AG08396 (cell line): ENCODE measurements around the gene VMAC.
A peak's percentile ranks its signal among the peaks of the same experiment; 100 is the strongest.

Source experiments
- DNase-seq: peaks from one replicate; pipeline ENCODE4 v3.0.0; 2012; ENCODE audit warnings: low spot score, mixed read lengths

The VMAC gene

DNA sequence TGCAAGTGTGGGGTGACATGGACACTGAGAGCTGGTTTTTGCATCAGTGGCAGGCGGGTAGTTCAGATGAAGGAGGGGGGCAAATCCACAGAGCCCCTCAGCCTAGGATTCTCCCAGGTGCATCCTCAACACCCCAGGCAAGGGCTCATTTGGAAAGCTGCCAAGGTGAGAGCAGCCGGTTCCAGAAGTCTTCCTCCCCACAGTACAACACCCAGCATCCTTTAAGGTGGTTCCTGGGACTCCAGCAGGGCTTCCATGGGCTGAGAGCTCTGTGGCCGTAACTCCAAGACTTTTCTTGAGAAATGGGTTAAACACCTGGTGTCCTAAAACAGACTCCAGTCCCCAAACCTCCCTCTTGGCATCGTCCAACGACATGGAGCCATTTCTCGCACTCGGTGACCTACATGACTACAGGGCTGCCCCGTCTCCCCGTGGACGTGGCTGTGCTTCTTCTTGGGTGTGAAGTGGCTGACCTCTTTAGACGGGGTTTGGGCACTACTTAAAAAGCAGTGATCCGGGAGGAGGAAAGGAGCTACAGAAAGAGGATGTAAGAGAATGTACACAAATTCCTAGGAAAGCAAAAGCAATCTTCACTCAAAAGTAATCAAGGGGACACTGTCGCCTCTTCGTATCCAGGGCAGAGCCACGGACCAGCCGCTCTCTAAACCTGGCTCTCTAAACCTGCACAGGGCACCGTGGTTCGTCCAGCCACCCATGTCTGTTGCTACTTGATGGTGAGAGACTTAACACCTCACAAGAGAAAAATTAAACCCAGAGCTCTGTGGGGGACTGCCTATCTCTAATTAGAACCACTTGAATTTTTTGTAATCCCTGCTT lies 47.7 kb downstream of the VMAC start:
- DNase-seq: no peak

DNA sequence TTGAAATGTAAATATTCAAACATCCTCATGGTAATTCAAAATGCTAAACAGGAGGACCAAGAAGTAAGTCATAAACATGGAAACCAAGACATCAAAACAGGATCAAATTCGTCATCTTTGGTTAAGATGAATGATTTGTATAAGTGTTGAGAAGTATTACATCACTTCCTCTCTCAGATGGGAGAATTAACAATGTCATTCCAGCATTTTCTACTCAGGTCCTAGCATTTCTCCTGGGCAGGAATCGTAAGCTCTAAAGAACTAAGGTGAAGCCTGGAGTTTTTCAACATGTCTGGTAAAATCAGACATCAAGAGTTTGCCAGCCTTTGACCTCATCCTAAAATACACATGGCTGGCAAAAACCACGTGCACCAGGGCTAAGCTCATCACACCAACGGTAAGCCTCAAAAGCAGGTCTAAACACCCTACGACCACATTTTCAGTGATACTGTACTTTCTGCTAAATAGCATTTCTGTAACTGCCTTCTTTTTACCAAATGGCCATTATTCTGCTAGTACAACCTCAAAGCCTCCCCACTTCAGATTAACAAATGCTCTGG lies 48.4 kb downstream of the VMAC start:
- DNase-seq: no peak

DNA sequence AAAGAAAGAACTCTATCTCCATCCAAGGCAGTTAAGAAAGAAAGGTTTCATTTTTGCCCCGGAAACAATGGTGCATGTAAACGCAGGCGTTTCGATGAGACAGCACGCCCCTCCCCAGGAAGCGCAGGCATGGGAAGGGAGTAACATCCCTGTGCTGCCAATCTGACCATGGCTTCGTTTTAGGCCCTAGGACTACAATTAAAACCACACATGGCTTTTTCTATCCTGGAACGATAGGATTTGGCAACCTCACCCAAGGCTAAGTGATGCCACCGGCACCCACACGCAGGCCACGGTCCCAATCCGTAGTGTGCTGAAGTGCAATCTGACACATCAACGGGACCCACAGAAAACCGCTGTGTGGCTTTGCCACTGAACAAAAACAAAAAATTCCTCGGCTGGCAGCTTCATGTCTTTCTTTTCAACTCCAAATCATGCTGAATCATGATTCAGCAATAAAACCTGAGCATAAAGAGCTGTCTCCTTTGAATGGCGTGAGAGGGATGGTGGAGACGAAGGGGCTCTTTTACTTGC lies 49.1 kb downstream of the VMAC start:
- DNase-seq: no peak

DNA sequence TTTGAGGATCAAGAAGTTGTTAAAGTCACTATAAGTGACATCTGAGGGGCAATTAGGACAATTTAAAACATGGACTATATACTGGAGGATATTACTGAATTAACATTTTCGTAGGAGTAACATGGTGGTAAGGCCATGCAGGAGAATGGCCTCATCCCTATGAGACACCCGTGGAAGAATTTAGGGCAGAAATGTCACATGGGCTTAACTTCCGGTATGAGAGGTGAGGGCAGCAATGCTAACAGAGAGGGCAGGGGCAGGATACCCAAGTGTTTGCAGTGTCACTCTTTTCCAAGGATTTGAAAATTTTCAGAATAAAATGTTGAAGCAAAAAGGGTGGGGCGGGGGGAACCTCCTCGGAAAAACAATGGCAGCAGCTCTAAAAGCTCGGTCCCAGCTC lies 49.6 kb downstream of the VMAC start:
- peak; percentile 62 for DNase-seq

DNA sequence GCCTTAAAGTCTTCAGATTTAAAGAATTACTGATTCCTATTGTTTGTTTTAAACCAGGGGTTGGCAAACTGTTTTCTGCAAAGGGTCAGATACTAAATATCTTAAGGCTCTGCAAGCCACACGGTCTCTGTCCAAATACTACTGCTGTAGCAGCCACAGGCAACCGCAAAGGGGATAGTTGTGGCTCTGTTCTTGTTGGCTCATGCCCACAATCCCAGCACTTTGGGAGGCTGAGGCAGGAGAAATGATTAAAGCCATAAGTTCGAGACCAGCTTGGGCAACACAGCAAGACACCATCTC lies 50.9 kb downstream of the VMAC start:
- peak; percentile 49 for DNase-seq

DNA sequence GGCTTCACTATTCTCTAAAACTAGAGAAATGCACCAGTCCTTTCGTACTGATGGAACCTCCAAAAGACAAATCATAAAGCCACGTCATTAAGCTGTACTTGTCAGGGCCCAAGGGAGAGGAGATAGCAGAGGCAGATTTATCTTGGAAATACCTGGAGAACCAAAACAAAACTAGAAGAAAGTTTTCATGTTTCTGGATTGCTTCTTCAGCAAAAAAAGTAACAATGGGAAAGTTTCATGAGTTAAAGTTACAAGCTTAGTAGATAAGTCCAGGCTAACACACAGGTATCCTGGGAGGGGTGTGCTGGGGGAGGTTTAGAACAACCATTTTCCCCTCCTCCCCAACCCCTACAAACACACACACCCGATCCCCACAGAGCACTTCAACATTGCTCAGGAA lies 51.7 kb downstream of the VMAC start:
- no peak for DNase-seq

DNA sequence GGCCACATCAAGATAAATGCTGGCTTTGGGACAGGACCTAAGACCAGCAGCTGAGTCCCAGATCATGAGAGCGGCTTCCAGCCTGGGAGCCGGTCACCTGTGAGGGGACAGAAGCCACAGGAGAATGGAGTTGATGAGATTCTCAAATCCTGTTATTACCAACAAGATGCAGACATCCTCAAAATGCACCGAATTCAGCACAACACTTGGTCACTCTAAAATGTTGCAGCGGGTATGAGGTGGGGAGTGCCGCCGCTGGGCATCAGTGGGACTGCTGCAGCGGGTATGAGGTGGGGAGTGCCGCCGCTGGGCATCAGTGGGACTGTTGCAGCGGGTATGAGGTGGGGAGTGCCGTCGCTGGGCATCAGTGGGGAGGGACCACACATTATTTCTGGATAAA lies 52.1 kb downstream of the VMAC start:
- DNase-seq: no peak

DNA sequence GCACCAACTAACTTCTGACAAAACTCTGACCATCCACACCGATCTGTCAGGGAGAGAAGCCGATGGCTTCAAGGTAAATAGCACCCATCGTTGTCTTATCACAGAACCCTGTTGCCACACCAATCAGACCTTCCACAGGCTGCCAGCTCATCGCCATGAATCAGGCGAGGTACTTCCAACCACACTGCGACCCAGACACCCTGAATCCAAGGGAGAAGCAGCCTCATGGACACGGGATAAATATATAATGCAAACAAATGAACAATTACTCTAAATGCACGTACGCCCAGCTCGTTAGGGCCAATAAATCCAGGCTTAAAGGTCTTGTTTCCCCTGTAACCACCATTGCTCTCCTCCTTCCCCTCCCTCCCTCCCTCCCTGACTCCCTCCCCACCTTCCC lies 52.5 kb downstream of the VMAC start:
- DNase-seq: no peak

DNA sequence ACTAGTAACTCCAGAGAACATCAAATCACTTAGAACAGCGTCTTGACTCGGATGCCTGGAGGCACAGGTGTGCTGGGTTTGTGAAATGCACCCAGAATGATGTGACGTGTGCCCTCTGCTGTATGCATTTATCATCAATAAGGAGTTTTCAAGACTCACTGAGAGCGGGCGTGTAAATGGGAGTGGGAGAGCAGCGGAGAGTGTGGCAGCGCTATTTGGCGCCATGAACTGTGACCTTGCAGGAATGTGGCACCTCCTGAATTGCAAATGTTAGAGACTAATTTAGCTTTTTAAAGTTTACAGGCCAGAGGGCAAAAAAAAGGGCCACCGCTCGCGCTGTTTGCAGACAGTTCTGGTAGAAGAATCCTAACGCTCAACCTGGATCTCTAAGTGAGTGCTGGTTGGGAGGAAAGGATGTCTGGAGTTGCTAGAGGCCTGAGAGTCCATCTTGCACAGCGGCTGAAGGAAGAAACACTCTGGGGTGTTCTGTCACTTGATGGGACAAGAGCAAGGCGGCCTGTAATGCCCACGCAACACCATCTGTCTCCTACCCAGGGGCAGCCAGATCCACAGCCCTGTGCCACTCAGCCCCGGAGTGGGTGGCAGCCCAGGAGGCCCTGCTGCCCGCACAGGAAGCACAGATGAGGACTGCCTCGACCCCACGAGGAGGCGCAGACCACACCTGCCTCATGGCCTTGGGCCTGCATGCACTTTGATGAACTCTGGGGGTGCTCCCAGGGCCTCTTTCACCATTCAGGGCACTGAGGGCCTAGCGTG lies 53.6 kb downstream of the VMAC start:
- DNase-seq: no peak

DNA sequence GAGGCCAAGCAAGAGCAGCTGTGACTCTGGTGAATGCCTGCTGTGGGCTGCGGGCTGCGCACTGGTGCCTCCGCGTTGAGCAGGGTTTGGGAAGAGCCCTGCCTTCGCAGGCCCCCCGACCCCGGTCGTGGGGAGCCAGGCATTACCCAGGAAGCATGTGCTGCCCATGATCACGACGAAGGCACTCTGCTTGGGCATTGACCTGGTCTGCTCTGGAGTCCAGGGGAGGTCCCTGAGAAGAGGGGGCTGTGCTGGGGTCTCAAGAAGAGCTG lies 54.1 kb downstream of the VMAC start:
- DNase-seq: no peak

DNA sequence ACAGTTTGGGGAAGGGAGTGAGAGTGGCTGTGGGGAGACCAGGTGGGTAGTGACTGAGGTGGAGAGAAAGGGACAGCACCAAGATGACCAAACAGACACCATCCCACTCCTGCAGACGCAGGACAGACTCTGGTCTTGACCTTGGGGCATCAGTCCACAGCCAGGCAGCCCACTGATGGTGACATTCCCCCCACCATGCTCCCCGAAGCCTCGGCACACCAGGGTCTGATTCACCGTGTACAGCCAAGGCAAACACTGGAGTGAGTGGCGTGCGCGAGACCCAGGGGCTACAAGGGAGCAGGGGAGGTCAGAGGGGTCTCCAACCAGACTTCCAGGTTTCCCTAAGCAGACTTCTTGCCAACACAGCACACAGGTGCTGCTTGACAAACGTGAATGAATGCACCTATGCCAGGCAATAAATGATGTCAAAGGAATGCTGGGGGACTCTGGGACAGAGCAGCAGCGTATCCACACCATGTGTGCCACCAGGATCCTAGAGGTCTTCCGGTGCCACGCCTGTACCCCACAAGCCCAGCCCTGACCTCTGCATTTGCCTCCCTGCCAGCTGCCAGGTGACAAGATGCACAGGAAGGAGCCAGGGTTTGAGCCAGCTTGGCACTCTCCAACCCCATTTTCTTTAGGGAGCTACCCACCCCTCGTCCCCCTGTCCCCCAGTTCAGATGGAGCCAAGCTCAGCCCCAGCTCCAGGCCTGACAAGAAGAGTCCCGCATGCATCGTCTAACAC lies 54.8 kb downstream of the VMAC start:
- DNase-seq: no peak
